ENCODE data around the gene PFDN1. TPM values are rescaled to one million over a fixed set of nuclear protein-coding genes. Genes with fewer than 3 reads are reported as not detected.

The PFDN1 gene
- total RNA-seq, 4 donors from 2014 or later: 72.9 to 230 (median 98.4) TPM

DNA sequence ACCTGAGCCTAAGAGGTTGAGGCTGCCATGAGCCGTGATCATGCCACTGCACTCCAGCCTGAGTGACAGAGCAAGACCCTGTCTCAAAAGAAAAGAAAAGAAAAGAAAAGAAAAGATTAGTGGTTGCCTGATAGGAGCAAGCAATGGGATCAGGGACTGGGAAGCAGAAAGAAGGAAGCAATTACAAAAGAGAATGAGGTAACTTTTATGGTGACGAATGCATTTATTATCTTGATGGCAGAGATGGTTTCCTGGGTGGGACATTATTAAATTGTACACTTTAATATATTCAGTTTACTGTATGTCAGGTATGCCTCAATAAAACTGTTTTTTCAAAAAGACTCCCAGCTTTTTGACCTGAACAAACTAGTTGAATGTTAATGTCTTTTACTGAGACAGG is 7.5 kb upstream of the PFDN1 start:
- no peaks in the 10 kb centered on the region for H3K9me3 ChIP-seq
- H3K4me3 ChIP-seq: no peak overlapping the region
- H3K27ac ChIP-seq: peak overlapping the region; percentile 47 to 50 (median 50)
- no peaks in the 10 kb centered on the region for H3K36me3 ChIP-seq
- peaks cover 0 to 30% (median 9%) of the 10 kb centered on the region in 4 donors for H3K4me1 ChIP-seq
- intact Hi-C loops (cut with DNase I; ENCODE audit: low total_unique reads): no loop called here
- in situ Hi-C loops (cut with MboI; ENCODE audit: low pct_ligation_motif_present in 1 of 4, low pct_unique_long_range_greater_than_20kb in 1 of 4, low sequenced_read_pairs in 3 of 4): no loop called here
- 54 to 64% methylated on average over 2 of the region's 2 CpGs for WGBS, 2 donors (ENCODE audit: low coverage in 1 of 2)
- no peaks in the 10 kb centered on the region for H3K27me3 ChIP-seq
- DNase-seq: no peak
- TF ChIP-seq POLR2AphosphoS5 (IDR thresholded peaks at IDR 0.05) (no peak), EP300 (IDR thresholded peaks at IDR 0.05; ENCODE audit: low read depth) (no peak), POLR2A (IDR thresholded peaks at IDR 0.05) (no peak)
- TF ChIP-seq, protein P1, sequence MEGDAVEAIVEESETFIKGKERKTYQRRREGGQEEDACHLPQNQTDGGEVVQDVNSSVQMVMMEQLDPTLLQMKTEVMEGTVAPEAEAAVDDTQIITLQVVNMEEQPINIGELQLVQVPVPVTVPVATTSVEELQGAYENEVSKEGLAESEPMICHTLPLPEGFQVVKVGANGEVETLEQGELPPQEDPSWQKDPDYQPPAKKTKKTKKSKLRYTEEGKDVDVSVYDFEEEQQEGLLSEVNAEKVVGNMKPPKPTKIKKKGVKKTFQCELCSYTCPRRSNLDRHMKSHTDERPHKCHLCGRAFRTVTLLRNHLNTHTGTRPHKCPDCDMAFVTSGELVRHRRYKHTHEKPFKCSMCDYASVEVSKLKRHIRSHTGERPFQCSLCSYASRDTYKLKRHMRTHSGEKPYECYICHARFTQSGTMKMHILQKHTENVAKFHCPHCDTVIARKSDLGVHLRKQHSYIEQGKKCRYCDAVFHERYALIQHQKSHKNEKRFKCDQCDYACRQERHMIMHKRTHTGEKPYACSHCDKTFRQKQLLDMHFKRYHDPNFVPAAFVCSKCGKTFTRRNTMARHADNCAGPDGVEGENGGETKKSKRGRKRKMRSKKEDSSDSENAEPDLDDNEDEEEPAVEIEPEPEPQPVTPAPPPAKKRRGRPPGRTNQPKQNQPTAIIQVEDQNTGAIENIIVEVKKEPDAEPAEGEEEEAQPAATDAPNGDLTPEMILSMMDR (IDR thresholded peaks at IDR 0.05): no peak

DNA sequence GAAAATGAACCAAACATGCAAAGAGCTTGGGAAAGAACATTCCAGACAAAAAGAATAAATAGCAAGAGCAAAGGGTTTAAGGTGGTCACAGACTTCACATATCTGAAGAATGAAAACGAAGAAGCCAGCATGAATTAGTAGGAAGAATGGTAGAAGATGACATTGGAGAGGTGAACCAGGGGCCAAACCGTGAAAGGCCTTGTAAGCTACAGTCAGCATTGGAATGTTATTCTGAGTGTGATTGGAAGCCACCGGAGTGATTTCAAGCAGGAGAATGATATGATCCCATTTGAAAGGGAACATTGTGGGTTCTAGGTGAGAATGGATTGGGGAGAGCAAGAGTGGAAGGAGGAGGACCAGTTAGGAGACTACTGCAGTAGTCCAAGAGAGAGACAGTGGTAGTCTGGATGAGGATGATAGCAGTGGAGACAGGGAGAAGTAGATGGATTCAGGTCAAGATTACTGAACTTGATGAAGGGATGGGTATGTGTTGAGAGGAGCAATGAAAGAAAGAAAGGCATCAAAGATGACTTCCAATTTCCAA is 6.9 kb upstream of the PFDN1 start:
- WGBS, 2 donors (ENCODE audit: low coverage in 1 of 2): 55 to 90% methylated on average over 2 to 3 of the region's 3 CpGs
- no peak overlapping the region for H3K4me3 ChIP-seq
- no peak for TF ChIP-seq EP300 (IDR thresholded peaks at IDR 0.05; ENCODE audit: low read depth)
- no peak for TF ChIP-seq POLR2A (IDR thresholded peaks at IDR 0.05)
- no peak for TF ChIP-seq POLR2AphosphoS5 (IDR thresholded peaks at IDR 0.05)
- TF ChIP-seq, protein P1 (IDR thresholded peaks at IDR 0.05): no peak
- intact Hi-C loops (cut with DNase I; ENCODE audit: low total_unique reads) (no loop called here), in situ Hi-C loops (cut with MboI; ENCODE audit: low pct_ligation_motif_present in 1 of 4, low pct_unique_long_range_greater_than_20kb in 1 of 4, low sequenced_read_pairs in 3 of 4) (no loop called here)
- peaks cover 0 to 30% (median 9%) of the 10 kb centered on the region in 4 donors for H3K4me1 ChIP-seq
- H3K27me3 ChIP-seq: no peaks in the 10 kb centered on the region
- H3K27ac ChIP-seq: peak overlapping the region in 1 of 4 donors; percentile 50
- no peaks in the 10 kb centered on the region for H3K36me3 ChIP-seq
- no peak for DNase-seq
- no peaks in the 10 kb centered on the region for H3K9me3 ChIP-seq

DNA sequence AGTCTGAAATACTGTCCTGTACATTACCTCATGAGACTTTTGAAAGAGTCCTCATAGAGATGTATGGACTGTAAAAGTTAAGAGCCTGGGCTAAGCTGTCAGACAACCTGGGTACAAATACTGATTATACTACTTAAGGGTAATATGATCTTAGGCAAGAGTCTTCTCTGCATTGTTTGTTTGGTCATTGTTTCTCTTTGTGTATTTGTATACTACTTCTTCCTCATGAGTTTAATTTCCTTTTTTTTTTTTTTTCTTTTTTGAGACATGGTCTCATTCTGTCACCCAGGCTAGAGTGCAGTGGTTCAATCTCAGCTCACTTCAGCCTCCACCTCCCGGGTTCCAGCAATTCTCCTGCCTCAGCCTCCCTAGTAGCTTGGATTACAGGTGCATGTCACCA is 2.6 kb upstream of the PFDN1 start:
- no peaks in the 10 kb centered on the region for H3K36me3 ChIP-seq
- no peaks in the 10 kb centered on the region for H3K27me3 ChIP-seq
- H3K4me3 ChIP-seq: no peak overlapping the region
- in situ Hi-C loops (cut with MboI; ENCODE audit: low pct_ligation_motif_present in 1 of 4, low pct_unique_long_range_greater_than_20kb in 1 of 4, low sequenced_read_pairs in 3 of 4): no loop called here
- TF ChIP-seq POLR2A (IDR thresholded peaks at IDR 0.05) (no peak), POLR2AphosphoS5 (IDR thresholded peaks at IDR 0.05) (no peak), EP300 (IDR thresholded peaks at IDR 0.05; ENCODE audit: low read depth) (no peak)
- TF ChIP-seq, protein P1 (IDR thresholded peaks at IDR 0.05): no peak
- no peak overlapping the region for H3K27ac ChIP-seq
- no peaks in the 10 kb centered on the region for H3K9me3 ChIP-seq
- intact Hi-C loops (cut with DNase I; ENCODE audit: low total_unique reads): no loop called here
- WGBS, 2 donors (ENCODE audit: low coverage in 1 of 2): 89 to 100% methylated on average over 1 of the region's 1 CpG
- DNase-seq: no peak
- peaks cover 6 to 28% (median 21%) of the 10 kb centered on the region in 4 donors for H3K4me1 ChIP-seq

DNA sequence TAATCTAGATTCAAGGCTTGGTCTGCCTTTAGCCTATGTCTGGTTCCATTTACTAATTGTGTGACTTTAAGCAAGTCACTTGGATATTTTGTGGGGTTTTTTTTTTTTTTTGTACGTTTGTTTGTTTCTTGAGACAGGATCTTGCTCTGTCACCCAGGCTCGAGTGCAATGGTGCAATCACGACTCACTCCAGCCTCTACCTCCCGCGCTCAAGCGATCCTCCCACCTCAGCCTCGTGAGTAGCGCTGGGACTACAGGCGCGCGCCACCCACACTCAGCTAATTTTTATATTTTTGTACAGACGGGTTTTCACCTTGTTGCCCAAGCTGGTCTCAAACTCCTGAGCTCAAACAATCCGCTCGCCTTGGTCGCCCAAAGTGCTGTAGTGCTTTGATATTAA is 1.1 kb upstream of the PFDN1 start:
- Histone ChIP-seq H3K4me3 (no peak overlapping the region), H3K9me3 (no peaks in the 10 kb centered on the region), H3K27me3 (no peaks in the 10 kb centered on the region), H3K27ac (no peak overlapping the region), H3K4me1 (peaks cover 6 to 30% (median 21%) of the 10 kb centered on the region in 4 donors), H3K36me3 (no peaks in the 10 kb centered on the region)
- 58 to 90% methylated on average over 2 to 15 of the region's 15 CpGs for WGBS, 2 donors (ENCODE audit: low coverage in 1 of 2)
- intact Hi-C loops (cut with DNase I; ENCODE audit: low total_unique reads): no loop called here
- in situ Hi-C loops (cut with MboI; ENCODE audit: low pct_ligation_motif_present in 1 of 4, low pct_unique_long_range_greater_than_20kb in 1 of 4, low sequenced_read_pairs in 3 of 4): no loop called here
- DNase-seq: no peak
- TF ChIP-seq EP300 (IDR thresholded peaks at IDR 0.05; ENCODE audit: low read depth) (no peak), POLR2A (IDR thresholded peaks at IDR 0.05) (no peak), POLR2AphosphoS5 (IDR thresholded peaks at IDR 0.05) (no peak)
- TF ChIP-seq, protein P1 (IDR thresholded peaks at IDR 0.05): no peak

All from transverse colon (tissue), 4 donors.